IMR-90 (cell line): ENCODE data around the gene MTREX.

Source experiments
- BHLHE40 ChIP-seq: fragments of 150-350 bp; IDR thresholded peaks from 2 replicates; pipeline ENCODE4 v1.6.1; 2016; ENCODE audit warnings: mild to moderate bottlenecking, low read depth, low read length
- CEBPB ChIP-seq: IDR thresholded peaks from 2 replicates; pipeline ENCODE4 v1.6.1; 2012; ENCODE audit warnings: low read depth, low read length, improper control_type of control experiment
- CHD1 ChIP-seq: IDR thresholded peaks from 2 replicates; pipeline ENCODE4 v1.6.1; 2012; ENCODE audit warnings: low read depth, low read length, improper control_type of control experiment
- MAFK ChIP-seq: IDR thresholded peaks from 2 replicates; pipeline ENCODE4 v1.6.1; 2012; ENCODE audit warnings: low read depth, low read length, improper control_type of control experiment
- MAZ ChIP-seq: IDR thresholded peaks from 2 replicates; pipeline ENCODE4 v1.6.1; 2012; ENCODE audit warnings: low read depth, mild to moderate bottlenecking, low read length, improper control_type of control experiment, moderate library complexity, borderline replicate concordance
- MXI1 ChIP-seq: IDR thresholded peaks from 2 replicates; pipeline ENCODE4 v1.6.1; 2012; ENCODE audit warnings: low read depth, mild to moderate bottlenecking, low read length, moderate library complexity, borderline replicate concordance
- NFE2L2 ChIP-seq: fragments of 150-350 bp; IDR thresholded peaks from 2 replicates; pipeline ENCODE4 v1.6.1; 2016; ENCODE audit warnings: low read depth, mild to moderate bottlenecking, low read length
- POLR2A ChIP-seq: IDR thresholded peaks from 2 replicates; pipeline ENCODE4 v1.6.1; 2012; ENCODE audit warnings: mild to moderate bottlenecking, low read depth, low read length
- RAD21 ChIP-seq: IDR thresholded peaks from 2 replicates; pipeline ENCODE4 v1.6.1; 2012; ENCODE audit warnings: low read length, improper control_type of control experiment
- RFX5 ChIP-seq: IDR thresholded peaks from 2 replicates; pipeline ENCODE4 v1.8.0; 2012; ENCODE audit warnings: low read depth, mild to moderate bottlenecking, low read length, moderate library complexity
- SMC3 ChIP-seq: fragments of 150-350 bp; IDR thresholded peaks from 2 replicates; pipeline ENCODE4 v1.6.1; 2016; ENCODE audit warnings: low read depth, mild to moderate bottlenecking, antibody characterized with exemption, low read length, moderate library complexity
- TF ChIP-seq, protein P1 (sequence below): conservative IDR thresholded peaks from 2 replicates; pipeline ENCODE4 v1.5.1; 2012; ENCODE audit warnings: mild to moderate bottlenecking, low read depth, low read length, improper control_type of control experiment
- TF ChIP-seq, protein P2 (sequence below): fragments of 150-350 bp; IDR thresholded peaks from 2 replicates; pipeline ENCODE4 v1.6.1; 2017; ENCODE audit warnings: mild to moderate bottlenecking, antibody characterized with exemption, low read length, low read depth

DNA sequence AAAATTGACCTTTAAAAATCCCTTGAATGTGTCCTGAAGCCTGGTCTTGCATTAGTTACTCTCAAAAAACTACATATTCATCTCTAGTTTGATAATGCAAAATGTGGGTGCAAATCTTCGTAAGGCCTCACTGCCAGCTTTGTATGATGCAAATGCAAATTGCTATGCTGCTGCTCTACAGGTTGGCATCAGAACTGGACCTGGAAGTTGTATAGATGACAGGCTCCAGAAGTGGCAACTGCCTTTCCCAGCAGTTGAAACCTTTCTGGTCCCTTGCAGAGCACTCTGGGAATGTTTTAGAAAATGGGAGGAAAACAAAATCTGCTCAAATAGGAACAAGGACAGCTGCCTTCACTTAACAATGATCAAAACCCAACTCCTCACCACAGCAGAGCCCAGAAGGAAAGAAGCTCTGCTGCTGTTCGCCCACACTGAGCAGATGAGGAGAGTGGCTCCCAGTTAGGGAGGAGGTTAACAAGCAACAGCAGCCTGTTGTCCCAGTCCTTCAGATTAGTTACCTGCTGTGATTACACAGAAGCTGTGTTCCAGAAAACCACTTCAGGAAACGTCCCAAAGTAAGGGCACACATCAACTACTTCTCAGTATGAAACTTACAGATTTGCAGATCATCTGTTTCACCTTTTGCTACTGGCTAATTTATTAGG is 133.4 kb downstream of the MTREX start:
- TF ChIP-seq SMC3 (no peak), MXI1 (no peak), MAZ (no peak), POLR2A (no peak), CHD1 (no peak), CEBPB (no peak), MAFK (no peak), RFX5 (no peak), RAD21 (no peak), NFE2L2 (no peak), BHLHE40 (no peak)
- TF ChIP-seq, protein P1, sequence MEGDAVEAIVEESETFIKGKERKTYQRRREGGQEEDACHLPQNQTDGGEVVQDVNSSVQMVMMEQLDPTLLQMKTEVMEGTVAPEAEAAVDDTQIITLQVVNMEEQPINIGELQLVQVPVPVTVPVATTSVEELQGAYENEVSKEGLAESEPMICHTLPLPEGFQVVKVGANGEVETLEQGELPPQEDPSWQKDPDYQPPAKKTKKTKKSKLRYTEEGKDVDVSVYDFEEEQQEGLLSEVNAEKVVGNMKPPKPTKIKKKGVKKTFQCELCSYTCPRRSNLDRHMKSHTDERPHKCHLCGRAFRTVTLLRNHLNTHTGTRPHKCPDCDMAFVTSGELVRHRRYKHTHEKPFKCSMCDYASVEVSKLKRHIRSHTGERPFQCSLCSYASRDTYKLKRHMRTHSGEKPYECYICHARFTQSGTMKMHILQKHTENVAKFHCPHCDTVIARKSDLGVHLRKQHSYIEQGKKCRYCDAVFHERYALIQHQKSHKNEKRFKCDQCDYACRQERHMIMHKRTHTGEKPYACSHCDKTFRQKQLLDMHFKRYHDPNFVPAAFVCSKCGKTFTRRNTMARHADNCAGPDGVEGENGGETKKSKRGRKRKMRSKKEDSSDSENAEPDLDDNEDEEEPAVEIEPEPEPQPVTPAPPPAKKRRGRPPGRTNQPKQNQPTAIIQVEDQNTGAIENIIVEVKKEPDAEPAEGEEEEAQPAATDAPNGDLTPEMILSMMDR = no peak
- TF ChIP-seq, protein P2, sequence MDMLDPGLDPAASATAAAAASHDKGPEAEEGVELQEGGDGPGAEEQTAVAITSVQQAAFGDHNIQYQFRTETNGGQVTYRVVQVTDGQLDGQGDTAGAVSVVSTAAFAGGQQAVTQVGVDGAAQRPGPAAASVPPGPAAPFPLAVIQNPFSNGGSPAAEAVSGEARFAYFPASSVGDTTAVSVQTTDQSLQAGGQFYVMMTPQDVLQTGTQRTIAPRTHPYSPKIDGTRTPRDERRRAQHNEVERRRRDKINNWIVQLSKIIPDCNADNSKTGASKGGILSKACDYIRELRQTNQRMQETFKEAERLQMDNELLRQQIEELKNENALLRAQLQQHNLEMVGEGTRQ = no peak
